ENCODE data around the gene DIPK1A. TPM values are rescaled to one million over a fixed set of nuclear protein-coding genes. Genes with fewer than 3 reads are reported as not detected.

DIPK1A gene
- 10 to 100 TPM; 11.7 to 17.5 (median 15.1) TPM for total RNA-seq

DNA sequence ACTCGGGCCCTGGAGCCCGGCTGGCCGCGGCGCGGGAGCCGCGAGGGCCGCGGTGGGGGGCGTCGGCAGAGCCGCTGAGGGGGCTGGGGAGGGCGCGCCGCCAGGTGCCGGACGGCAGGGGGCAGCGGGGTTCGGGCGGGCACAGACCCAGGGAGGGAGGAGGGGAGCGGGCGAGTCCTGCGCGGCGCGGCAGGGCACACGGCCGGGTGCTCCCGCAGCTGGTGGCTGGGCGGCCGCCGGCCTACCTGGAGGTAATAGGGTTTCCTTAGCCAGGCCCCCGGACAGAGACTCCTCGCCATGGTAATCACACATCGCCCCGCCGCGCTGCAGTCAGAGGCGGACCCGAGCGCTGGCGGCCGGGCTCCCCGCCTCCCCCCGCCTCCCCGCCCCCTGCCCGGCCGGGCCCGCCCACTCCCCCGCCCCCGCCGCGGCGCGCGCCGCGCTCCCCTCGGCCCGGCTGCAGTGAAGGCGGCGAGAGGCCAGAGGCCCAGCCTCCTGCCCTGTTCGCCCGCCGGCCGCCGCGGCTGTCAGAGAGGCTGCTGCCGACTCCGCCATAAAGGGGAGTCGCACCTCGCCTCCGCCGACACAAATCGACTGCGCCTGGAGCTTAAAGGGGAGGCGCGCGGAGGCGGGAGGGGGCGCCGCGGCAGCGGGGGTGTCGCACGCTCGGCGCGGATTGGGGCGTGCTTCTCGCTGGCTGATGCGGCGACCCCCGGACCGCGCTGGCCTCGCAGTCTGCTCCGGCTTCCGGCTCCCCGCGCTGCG lies at the start of gene DIPK1A:
DIPK1A (minus strand) TSS at position 332 of the 765 bp plus-strand sequence; CDS start at position 299, 33 bp downstream.
- peak; percentile 76 to 79 for DNase-seq
- H3K27me3 ChIP-seq = no peaks in the 10 kb centered on the region
- H3K27ac ChIP-seq = peak within 1 kb of the TSS; percentile 90 to 96 (median 92)
- H3K36me3 ChIP-seq = no peaks in the 10 kb centered on the region
- no peaks in the 10 kb centered on the region for H3K9me3 ChIP-seq
- H3K4me1 ChIP-seq = peaks cover 34 to 36% of the 10 kb centered on the region in 2 donors
- intact Hi-C loops (cut with DNase I) = loop anchor here (2.0 kb wide), 1 partner anchor 103 kb away; no protein-coding TSS in a partner anchor
- H3K4me3 ChIP-seq (replicated peaks in 1 of 3) = peak within 1 kb of the TSS; percentile 38 to 87 (median 85)
- TF ChIP-seq CTCF (IDR thresholded peaks at IDR 0.05) (peak in 2 of 6 experiments; percentile 29 to 46), POLR2A (IDR thresholded peaks at IDR 0.05) (peak in 1 of 2 donors; percentile 87)
- 0% methylated on average over 2 of the region's 103 CpGs; no CpG with 5 or more reads in 1 of the 2 donors for WGBS, 2 donors

- TF ChIP-seq POLR2A (IDR thresholded peaks at IDR 0.05) = no peak
- no peak for TF ChIP-seq CTCF (IDR thresholded peaks at IDR 0.05)
- WGBS, 2 donors = 65 to 72% methylated on average over 6 of the region's 6 CpGs
- intact Hi-C loops (cut with DNase I) = no loop called here
- H3K36me3 ChIP-seq = no peaks in the 10 kb centered on the region
- no peaks in the 10 kb centered on the region for H3K4me1 ChIP-seq
- no peak overlapping the region for H3K27ac ChIP-seq
- H3K9me3 ChIP-seq = no peaks in the 10 kb centered on the region
- DNase-seq = no peak
- H3K27me3 ChIP-seq = no peaks in the 10 kb centered on the region
- no peak overlapping the region for H3K4me3 ChIP-seq (replicated peaks in 1 of 3)
These were observed 46.8 kb upstream of the DIPK1A start for GRCh38 chr1:93007941-93008577.

GRCh38 chr1:93005252-93005598 lies 44.0 kb upstream of the DIPK1A start:
- 82 to 83% methylated on average over 1 of the region's 1 CpG for WGBS, 2 donors
- Histone ChIP-seq H3K36me3 (no peaks in the 10 kb centered on the region), H3K27me3 (no peaks in the 10 kb centered on the region), H3K27ac (no peak overlapping the region), H3K9me3 (no peaks in the 10 kb centered on the region), H3K4me3 (replicated peaks in 1 of 3) (no peak overlapping the region), H3K4me1 (peaks cover 4 to 18% of the 10 kb centered on the region in 2 donors)
- intact Hi-C loops (cut with DNase I) = no loop called here
- no peak for DNase-seq
- TF ChIP-seq POLR2A (IDR thresholded peaks at IDR 0.05) = no peak
- no peak for TF ChIP-seq CTCF (IDR thresholded peaks at IDR 0.05)

DNA sequence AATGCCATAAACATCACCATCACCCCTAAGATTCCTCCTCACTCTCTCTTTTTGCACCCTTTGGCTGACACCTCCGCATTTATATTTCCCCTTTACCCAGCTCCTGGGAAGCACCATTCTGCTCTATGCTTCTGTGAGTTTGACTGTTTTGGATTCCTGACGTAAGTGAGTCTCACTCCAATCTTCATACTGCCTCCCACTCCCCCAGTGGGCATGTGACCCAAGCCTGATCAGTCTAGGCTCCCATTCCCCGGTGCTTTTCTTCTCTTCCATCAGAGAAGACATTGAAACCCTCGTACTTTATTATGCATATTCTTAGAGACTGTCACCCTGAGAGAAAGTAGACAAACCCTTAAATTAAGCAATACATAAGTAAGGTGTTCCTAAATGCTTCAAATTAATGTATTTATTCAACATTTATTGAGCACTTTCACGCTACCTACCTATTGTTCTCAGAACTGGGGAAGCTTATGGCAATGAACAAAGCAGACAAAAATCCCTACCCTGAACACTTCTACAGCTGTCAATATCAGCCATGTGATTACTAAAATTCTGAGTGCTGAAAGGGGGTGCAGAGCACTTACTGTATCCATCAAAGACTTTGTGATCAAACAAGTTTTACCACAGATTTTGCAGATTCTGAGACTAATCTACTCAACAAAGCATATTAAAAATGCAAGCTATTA lies 43.4 kb upstream of the DIPK1A start:
- no peak overlapping the region for H3K27ac ChIP-seq
- WGBS, 2 donors = 69 to 82% methylated on average over 5 of the region's 5 CpGs
- no peaks in the 10 kb centered on the region for H3K36me3 ChIP-seq
- TF ChIP-seq POLR2A (IDR thresholded peaks at IDR 0.05) (no peak), CTCF (IDR thresholded peaks at IDR 0.05) (no peak)
- intact Hi-C loops (cut with DNase I) = no loop called here
- no peak overlapping the region for H3K4me3 ChIP-seq (replicated peaks in 1 of 3)
- H3K4me1 ChIP-seq = peaks cover 10 to 21% of the 10 kb centered on the region in 2 donors
- H3K27me3 ChIP-seq = no peaks in the 10 kb centered on the region
- H3K9me3 ChIP-seq = no peaks in the 10 kb centered on the region
- DNase-seq = no peak

Measured in thyroid gland (tissue), 4 donors.